HG03025 (cell line): ENCODE results near the gene SKI.
A peak's percentile ranks its signal among the peaks of the same experiment; 100 is the strongest.

ENCODE experiments used
- ATAC-seq: cut with Tn5 transposase; IDR thresholded peaks from one replicate; pipeline ENCODE4 v1.9.1; 2021; ENCODE audit warnings: mild to moderate bottlenecking, moderate library complexity; ENCODE audit not compliant: unreplicated experiment, low FRiP score

The SKI gene

DNA sequence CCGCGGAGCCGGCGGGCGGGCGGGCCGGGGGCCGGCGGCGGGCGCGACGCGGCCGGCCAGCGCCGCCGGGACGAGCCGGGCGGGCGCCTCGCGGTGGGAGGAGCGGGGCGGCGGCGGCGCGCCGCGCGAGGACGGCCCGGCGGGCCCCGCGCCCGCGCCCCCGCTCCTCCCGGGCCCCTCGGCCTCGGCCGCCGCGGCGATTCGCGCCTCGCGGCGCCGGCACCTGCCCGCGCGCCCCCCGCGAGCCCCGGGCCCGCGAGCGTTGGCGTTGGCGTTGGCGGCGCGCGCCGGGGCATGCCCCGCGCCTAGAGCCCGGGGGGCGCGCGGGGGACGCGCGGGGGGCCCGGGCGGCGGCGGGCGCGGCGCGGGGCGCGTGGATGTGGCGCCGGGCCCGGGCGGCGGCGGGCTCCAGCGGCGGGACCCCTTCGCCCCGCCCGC is at the start of gene SKI:
Gene SKI, plus strand, starts transcription at position 163 of the 438 bp plus-strand sequence. CDS start 448 bp downstream, outside the sequence.
- ATAC-seq, result peak; percentile 1

DNA sequence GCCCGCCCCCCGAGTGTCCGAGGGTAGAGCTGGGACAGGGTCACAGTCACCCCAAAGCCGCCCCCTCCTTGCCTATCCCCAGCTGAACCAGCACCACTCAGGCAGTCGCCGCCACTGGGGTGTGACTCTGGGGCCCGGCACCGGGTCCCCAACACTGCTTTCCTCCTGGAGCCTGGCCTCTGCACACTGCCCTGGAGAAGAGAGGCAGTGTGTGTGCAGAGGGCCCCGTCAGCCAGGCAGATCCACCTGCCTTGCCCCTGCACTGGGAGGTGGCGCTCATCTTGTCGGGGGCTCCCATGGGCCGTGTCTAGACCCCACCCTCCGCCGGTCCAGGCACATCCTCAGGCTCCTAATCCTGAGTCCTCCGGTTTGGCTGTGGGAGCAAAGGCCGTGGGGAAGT is 49.2 kb upstream of the SKI start:
- ATAC-seq, result no peak

DNA sequence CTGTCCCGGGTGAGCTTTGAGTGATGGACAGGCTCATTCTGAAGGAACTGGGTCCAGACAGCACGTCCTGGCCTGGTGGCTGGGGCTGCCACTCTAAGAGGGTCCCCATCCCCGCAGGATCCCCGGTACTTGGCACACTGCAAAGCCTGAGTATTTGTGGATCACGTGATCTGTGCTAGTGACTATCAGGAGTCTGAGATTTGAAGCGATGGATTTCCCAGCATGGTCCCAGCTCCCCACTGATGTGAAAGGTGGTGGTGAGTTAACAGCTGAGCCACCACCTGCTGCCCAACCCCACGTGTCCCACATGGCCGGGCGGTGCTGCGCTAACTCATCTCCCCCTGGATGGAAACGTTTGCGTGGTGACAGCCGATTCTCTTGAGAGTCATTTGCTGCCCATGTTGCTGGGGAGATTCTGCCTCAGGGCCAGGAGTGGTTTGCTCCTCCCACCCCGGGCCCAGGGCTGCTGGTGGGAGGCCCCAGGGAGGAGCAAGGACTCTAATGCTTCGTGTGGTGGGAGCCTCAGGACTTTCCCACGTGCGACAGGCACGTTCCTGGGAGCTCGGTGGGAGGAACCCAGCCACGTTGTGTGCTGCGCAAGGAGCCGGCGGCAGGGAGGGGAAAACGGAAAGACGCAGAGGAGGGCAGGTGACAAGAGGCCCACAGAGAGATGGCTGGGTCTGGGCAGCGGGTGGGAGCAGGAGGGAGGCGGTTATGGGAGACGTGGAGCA is 48.7 kb upstream of the SKI start:
- no peak for ATAC-seq

DNA sequence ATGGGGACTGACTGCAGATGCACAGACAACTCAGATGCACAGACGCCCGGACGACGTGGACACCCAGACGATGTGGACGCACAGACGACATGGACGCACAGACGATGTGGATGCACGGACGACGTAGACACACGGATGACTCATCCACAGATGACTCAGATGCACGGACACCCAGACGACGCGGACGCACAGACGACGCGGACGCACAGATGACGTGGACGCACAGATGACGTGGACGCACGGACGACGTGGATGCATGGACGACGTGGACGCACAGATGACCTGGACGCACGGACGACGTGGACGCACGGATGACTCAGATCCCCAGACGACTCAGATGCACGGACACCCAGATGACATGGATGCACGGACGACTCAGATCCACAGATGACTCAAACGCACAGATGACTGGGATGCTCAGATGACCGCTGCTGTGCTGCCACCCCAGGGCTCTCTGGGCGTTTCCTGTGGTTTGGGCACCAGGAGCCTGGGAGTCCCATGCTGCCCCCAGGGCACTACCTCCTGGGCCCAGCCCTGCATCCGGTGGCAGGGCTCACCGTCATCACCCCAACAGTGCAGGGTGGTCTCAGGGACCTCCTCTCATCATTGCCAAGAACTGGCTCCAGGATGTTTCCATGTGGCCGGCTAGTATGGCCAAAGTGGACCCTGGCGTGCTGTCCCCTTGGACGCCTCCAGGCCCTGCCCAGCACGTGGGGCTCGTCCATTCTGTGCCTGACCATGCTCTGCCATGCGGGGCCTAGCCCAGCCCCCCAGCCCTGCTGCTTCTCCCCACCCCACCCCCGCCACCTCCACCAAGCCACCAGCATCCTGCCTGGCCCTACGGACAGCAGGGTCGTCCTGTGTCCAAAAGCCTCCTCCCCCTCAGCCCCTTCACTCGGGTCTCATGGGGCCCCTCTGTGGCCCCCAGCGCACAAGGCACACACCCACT is 47.5 kb upstream of the SKI start:
- ATAC-seq, result no peak

DNA sequence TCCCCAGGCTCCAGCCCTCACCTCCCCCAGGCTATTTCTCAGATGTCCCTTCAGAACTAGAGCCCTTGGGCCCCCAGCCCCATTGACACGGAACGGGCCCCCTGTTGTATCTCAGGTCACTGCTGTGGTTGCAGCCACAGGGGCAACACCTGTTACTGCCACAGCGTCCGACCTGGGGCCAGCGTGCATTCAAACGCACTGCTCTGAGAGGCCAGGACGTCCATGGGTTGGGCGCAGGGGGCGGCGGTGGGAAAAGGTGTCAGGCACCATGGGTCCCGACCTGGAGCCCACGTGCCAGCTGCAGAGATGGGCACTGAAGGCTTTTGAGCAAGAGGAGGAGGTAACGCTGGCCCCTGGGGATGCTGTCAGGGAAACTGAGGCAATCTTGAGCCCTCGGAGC is 46.8 kb upstream of the SKI start:
- no peak for ATAC-seq

DNA sequence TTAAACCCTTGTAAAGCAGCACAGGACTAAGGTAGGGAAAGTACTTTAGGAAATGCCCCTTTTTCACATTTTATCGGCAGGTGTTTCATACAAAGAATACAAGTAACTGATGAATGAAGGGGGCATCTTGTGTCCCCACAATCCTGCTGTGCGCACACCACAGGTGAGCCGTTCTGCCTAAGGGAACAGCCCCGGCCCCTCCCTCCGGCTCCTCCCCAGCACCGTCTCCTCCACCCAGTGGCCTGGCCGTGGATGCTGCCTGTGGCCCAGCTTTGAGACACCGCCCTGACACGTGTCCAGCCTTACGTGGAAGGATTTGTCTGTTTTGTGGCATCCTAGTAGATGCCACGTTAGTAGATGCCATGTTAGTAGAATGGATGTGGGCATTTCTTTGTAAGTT is 46.4 kb upstream of the SKI start:
- ATAC-seq, result no peak

DNA sequence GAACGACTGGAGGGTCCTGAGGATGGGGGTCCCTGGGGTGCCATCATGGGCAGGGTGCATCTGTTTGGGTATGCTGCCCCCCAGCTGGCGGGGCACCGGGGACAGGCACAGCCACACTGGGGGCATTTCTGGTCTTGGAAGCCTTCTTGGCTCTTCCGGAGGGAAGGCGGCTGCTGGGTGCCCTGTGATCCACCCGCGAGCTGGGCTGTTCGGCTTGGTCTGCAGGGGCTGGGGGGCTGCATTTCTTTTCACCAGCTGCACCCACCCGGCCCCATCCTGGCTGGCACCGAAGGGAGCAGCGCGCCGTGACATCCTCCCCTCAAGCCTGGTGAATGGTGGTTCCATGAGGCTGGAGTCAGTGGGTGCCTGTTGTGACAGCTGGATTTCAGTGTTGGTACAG is 45.7 kb upstream of the SKI start:
- ATAC-seq, result no peak

DNA sequence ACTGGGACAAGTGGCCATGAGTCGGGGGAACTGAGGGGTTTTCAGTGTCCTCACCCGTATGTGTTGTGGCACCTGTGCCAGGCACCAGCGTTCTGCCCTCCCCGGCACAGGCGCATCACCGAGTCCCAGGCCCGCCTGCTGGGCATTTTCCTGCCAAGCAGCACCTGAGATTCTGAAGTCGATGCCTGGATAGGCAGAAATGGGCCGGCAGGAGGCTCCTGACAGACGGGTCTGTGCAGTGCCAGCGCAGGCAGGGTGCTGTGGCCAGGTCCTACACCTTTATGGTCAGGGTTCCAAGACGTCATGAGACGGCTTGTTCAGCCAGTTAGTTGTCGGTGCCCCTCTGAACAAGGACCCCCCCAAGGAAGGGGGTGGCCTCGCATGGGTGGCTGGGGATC is 44.2 kb upstream of the SKI start:
- ATAC-seq, result no peak

DNA sequence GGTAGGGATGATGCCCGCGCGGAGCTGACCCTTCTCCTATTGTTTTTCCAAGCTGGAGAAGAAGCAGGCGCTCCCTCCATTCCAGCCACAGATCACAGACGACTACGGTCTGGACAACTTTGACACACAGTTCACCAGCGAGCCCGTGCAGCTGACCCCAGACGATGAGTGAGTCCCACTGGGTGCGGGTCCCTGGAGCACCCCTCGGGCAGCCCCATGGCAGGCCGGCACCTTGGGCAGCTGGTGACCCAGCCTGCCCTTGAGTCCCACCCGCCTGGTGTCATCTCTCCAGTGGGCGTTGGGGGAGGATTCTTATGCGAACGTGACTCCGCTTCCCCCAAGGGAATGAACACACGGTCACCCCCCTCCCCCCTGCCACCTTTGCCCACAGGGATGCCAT is 43.6 kb upstream of the SKI start:
- ATAC-seq, result no peak

DNA sequence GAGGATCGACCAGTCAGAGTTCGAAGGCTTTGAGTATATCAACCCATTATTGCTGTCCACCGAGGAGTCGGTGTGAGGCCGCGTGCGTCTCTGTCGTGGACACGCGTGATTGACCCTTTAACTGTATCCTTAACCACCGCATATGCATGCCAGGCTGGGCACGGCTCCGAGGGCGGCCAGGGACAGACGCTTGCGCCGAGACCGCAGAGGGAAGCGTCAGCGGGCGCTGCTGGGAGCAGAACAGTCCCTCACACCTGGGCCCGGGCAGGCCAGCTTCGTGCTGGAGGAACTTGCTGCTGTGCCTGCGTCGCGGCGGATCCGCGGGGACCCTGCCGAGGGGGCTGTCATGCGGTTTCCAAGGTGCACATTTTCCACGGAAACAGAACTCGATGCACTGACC is 43.2 kb upstream of the SKI start:
- no peak for ATAC-seq

DNA sequence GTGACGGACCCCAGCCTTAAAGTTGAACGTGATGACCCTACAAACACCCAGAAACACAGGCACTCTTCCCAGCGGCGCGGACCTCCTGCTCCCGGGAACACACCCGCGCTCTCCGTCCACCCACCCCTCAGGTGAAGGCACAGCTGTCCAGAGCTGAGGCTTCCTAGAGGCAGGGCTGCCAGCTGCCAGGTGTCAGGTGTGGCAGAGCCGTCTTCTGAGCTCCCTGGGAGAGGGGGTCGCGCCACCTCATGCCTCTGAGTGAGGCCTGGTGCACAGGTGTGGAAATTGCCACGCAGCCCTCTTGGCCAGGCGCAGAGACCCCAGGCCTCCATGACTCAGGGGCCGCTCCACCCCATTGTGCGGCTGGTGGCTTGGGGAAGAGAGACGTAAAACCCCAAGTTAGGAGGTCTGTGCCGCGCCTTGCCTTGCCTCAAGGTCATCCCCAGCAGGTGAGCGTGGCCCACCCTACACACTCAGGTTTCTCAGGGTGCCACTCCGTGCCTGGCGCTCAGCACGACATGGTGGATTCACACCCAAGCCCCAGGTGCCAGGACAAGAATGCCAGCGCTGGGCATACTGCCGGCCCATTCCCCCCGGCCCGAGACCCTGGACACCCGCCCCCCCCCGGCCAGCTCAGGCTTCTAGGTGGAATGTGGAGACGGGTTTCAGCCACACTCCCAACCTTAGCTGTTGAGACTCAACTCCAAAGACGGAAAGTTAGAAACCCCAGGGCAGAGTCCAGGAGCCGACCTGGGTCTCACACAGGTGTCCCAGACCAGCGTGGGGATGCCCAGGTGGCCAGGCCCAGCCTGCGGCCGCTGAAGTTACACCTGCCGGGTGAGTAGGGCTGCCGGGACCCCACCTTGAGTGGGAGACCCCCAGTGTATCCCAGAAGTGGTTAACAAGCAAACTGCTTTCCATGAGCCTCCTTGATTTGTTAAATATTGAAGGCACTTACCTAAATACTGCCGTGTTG is 42.0 kb upstream of the SKI start:
- no peak for ATAC-seq

DNA sequence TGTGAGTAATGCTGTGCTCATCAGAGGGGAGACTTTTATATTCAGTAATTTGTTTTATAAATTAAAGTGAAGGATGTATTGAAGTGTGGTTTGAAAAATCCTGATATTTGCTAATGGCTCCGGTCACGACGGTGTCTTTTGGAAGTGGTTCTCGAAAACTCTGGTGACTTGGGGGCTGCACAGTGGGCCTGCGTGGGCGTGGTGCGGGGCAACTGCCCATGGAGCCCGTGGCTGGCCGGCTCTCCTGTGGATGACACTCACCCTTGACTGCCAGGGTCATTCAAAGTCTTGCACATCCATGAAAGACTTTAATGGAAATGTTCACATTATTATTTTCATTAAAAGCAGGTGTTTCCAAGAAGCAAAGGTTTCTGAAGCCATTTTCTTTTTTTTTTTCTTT is 41.2 kb upstream of the SKI start:
- ATAC-seq, result no peak

DNA sequence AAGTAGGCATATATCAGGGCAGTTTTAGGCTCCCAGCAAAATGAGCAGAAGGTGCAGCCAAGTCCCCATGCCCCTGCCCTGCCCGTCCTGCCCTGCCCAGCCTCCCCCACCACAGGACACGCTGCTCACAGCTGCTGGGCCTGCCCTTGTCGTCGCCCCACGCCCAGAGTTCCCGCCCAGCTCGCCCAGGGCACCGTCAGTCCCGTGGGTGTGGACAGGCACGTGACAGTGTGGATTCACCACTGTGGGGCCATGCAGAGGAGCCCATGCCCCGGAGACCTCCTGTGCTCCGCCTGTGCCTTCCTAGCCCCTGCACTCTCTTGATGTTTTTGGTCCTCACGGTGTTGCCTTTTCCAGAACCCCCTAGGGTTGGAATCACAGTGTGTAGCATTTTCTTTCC is 40.5 kb upstream of the SKI start:
- ATAC-seq, result no peak

DNA sequence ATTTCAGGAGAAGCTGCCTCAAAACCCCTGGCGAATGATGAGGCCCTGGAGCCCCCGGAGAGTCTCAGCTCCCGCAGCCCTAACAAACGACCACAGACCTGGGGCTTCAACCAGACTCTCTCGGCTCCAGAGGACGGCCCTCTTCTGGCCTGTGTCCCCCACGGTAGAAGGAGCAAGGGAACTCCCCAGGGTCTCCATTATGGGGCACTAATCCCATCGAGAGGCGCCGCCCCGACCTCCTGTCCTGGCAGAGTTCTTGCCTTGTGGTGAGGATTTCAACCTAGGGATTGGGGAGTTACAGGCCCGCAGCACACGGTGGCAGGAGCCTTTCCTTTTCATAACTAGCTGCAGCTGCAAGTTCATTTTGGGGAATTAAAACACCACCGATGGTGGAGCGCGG is 39.8 kb upstream of the SKI start:
- ATAC-seq, result no peak

DNA sequence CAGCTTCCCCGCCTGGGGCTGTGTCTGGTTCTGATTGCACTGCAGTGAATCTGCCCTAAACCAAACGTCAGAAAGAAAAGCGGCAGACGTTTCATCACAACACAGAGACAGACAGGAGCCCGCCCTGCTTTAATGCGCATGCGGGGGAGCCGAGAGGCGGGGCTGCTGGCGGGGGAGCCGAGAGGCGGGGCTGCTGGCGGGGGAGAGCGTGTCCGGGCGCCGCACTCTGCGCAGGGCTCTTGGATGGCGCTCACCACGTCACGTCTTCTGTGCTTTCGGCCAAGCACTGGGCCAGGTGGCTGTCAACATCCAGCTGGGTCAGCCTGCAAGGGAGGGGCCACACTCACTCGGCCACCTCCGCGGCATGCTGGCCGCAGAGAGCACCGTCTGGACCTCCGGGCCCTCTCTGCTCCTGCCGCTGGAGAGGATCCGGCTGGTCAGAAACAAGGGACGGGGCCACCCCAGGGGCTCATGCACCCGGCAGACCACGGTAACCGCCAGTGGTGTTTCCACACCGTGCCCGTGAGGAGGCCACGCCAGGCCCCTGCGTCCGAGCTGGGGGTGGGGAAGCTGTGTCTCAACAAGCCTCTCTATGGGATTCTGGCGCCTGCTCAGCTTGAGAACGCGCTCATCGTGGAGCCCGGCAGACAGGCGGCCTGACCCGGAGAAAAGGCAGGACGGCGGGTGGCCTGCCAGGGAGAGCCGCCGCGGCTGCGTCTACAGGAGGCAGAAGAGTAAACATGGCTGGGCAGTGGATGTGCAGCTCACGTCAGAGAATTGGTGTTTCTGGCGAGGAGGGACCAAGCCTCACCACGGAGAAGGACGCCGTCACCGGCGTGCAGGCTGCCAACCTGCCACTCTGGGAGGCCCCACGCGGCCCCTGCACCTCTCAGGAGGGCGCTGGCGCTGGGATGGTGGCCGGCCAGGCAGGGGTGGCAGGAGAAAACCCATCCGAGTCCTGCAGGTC is 38.4 kb upstream of the SKI start:
- peak; percentile 44 for ATAC-seq

DNA sequence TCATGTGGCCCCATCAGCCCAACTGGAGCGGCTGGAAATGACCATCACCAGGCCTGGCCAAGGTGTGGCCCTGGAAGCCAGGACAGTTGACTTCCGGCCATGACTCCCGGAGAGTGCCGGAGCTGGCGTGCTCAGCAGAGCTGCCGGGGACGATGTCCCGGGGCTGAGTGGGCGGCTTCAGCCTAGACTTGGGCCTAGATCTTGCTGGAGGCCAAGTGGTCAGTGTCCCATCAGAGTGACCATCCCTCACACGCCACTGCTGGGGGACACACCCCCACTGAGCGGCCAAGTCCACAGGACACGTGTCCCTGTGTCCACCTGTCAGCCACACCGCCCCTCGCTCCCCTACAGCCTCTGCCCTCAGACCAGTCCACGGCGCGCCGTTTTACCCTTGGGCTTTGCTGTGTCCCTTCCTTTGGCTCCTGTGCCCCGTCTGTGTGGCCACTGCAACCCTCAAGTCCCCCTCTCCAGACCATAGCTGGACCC is 37.6 kb upstream of the SKI start:
- no peak for ATAC-seq

DNA sequence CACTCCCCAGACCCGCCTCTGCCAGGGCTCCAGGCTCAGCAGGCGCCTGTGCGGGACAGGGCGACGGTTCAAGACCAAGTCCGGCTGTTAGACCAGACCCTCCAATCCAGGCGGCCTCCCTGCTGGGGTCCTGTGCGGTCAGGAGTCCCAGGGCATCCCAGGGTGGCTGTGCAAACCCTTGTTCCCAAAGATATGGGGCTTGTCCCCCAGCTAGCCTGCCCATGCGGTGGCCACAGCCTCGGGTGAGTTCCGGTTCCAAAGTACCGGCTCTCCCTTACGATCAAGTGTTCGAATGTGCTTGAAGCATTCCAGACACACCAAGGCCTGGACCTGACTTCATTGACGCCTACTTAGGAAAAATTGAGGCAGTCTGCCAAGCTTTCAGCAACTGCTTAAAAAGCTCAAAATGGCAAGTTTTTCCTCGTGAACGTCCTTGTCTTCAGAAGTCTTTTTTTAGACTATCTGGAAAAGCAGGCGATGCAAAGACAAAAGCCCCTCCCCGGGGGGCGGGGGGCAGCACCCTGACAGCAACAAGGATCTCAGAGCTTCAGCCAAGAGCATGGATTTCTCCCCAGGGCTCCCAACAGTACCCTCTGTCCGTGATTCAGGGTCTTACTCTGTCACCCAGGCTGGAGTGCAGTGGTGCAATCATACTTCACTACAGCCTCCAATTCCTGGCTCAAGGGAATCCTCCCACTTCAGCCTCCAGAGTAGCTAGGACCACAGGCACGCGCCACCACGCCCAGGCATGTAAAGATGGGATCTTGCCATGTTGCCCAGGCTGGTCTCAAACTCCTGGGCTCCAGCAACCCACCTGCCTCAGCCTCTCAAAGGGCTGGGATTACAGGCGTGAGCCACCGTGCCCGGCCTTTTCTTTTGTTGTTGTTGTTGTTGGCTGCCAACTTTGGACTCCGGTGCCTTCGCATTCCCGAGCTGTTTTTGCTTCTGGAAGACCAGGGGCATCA is 35.8 kb upstream of the SKI start:
- ATAC-seq, result no peak
